ENCODE results near the gene VPS26A.

GRCh38 chr10:69103784-69104183, 20.2 kb upstream of the VPS26A start:
- TF ChIP-seq TEAD4 (CRISPR knock-in tag; IDR thresholded peaks at IDR 0.05), result no peak
- TF ChIP-seq TCF7 (CRISPR knock-in tag; IDR thresholded peaks at IDR 0.05; ENCODE audit: low read depth), result no peak
- no peak for TF ChIP-seq ZNF317 (CRISPR knock-in tag; IDR thresholded peaks at IDR 0.05; ENCODE audit: borderline replicate concordance, low read depth)
- TF ChIP-seq MXD4 (CRISPR knock-in tag; IDR thresholded peaks at IDR 0.05; ENCODE audit: borderline replicate concordance), result no peak
- no peak for TF ChIP-seq MYBL2 (CRISPR knock-in tag; IDR thresholded peaks at IDR 0.05)
- TF ChIP-seq CTCF (IDR thresholded peaks at IDR 0.05), result no peak
- TF ChIP-seq ZNF416 (CRISPR knock-in tag; IDR thresholded peaks at IDR 0.05), result no peak
- TF ChIP-seq ELF4 (CRISPR knock-in tag; IDR thresholded peaks at IDR 0.05; ENCODE audit: low read depth), result no peak
- no peak for TF ChIP-seq SP1 (CRISPR knock-in tag; conservative IDR thresholded peaks at IDR 0.05)
- no peak for TF ChIP-seq ZSCAN18 (CRISPR knock-in tag; IDR thresholded peaks at IDR 0.05)
